Psoas muscle (tissue), 8 donors: ENCODE data around the gene KCNE4. TPM values are rescaled to one million over a fixed set of nuclear protein-coding genes. Genes with fewer than 3 reads are reported as not detected.

Experiments used
- ATAC-seq, 4 donors: fragments of 200-7000 bp; cut with Tn5 transposase; one replicate each; pipeline ENCODE4 v1.9.1; 2020; ENCODE audit warnings: moderate library complexity in 3 of 4, mild to moderate bottlenecking in 2 of 4
- DNase-seq, 2 donors: peaks; one replicate each; pipeline ENCODE4 v3.0.0-alpha.2; 2020
- H3K27ac ChIP-seq: fragments of 200-600 bp; one replicate; pipeline ENCODE4 v1.8.0; 2022
- H3K27me3 ChIP-seq, 3 donors: fragments of 200-600 bp in 1 of 3; one replicate each; pipeline versions ENCODE4 v1.6.1 to v1.8.0; 2013 to 2022; ENCODE audit warnings: low read length in 2 of 3, mild to moderate bottlenecking in 2 of 3, moderate library complexity in 1 of 3; ENCODE audit not compliant: insufficient read depth in 3 of 3
- H3K36me3 ChIP-seq, 2 donors: fragments of 200-600 bp in 1 of 2; one replicate each; pipeline versions ENCODE4 v1.6.1 to v1.8.0; 2013 to 2022; ENCODE audit warnings: low read depth in 1 of 2, mild to moderate bottlenecking in 1 of 2, moderate library complexity in 1 of 2; ENCODE audit not compliant: insufficient read depth in 1 of 2
- H3K4me1 ChIP-seq: fragments of 200-600 bp; one replicate; pipeline ENCODE4 v1.8.0; 2022
- H3K4me3 ChIP-seq: fragments of 200-600 bp; one replicate; pipeline ENCODE4 v1.8.0; 2022; ENCODE audit warnings: mild to moderate bottlenecking
- H3K9me3 ChIP-seq: fragments of 200-600 bp; one replicate; pipeline ENCODE4 v1.8.0; 2022
- CTCF ChIP-seq: fragments of 200-600 bp; IDR thresholded peaks from one replicate; pipeline ENCODE4 v1.8.0; 2022; ENCODE audit warnings: antibody characterized with exemption
- WGBS, 3 donors: extraction: QIAGEN DNeasy Blood & Tissue Kit; methylation state at CpG; one replicate each; pipeline versions ENCODE4 v1.1.6 to v1.1.7; 2013; 5-methylcytosine and 5-hydroxymethylcytosine counted together
- intact Hi-C, 2 donors: fragments of 100-400 bp; cut with DNase I; formaldehyde crosslinking; loops; one replicate each; pipeline versions ENCODE4 v1.11.0 to v1.14.2; 2022
- polyA plus RNA-seq, 3 donors: library from polyadenylated mRNA; stranded (reverse); fragments of 200-250 nt; gene quantifications; one replicate each; pipeline ENCODE4 v1.2.3, GENCODE V29; 2013
- total RNA-seq, 4 donors: library from RNA; stranded (reverse); fragmentation: NEBNext Ultra II Directional in 2 of 4; extraction: Animal tissue kit (Norgen Biotek cat#: 25700) in 2 of 4; gene quantifications; one replicate each; pipeline versions ENCODE4 v1.2.1 to v1.2.4, GENCODE V29; 2021 to 2023
- donor health status: healthy with polysubstance abuse.
- donor health status: DM: no; HTN: no; CAD: no; lungs with moderate emphysema.
- donor health status: Bipolar disorder and iron deficiency.
- donor health status: healthy.
- donor health status: DM: yes; HTN: yes; CAD: no.
- donor health status: DM: no; HTN: no; CAD: no.
- donor health status: DM: no; HTN: no; CAD: no.
- donor health status: DM: yes; HTN: yes; CAD: no.

The KCNE4 gene
- total and polyA plus RNA-seq, 7 donors = 0.34 to 1.7 (median 0.84) TPM

GRCh38 chr2:223066721-223067120, 14.7 kb downstream of the KCNE4 start:
- Histone ChIP-seq H3K9me3 (no peaks in the 10 kb centered on the region), H3K36me3 (no peaks in the 10 kb centered on the region), H3K4me1 (no peaks in the 10 kb centered on the region), H3K4me3 (no peak overlapping the region), H3K27me3 (peaks cover 0 to 7% (median 0%) of the 10 kb centered on the region in 3 donors), H3K27ac (no peak overlapping the region)
- 84 to 90% (median 85%) methylated on average over 5 of the region's 5 CpGs for WGBS, 3 donors
- no peak for ATAC-seq
- no peak for TF ChIP-seq CTCF
- intact Hi-C loops = no loop called here
- no peak for DNase-seq

GRCh38 chr2:223068071-223068470, 16.1 kb downstream of the KCNE4 start:
- H3K4me1 ChIP-seq = no peaks in the 10 kb centered on the region
- intact Hi-C loops = no loop called here
- H3K9me3 ChIP-seq = no peaks in the 10 kb centered on the region
- DNase-seq (no peak), ATAC-seq (no peak)
- no peak overlapping the region for H3K27ac ChIP-seq
- no peaks in the 10 kb centered on the region for H3K36me3 ChIP-seq
- H3K4me3 ChIP-seq = no peak overlapping the region
- H3K27me3 ChIP-seq = peaks cover 0 to under 1% (median 0%) of the 10 kb centered on the region in 3 donors
- no peak for TF ChIP-seq CTCF
- WGBS, 3 donors = 18 to 31% (median 28%) methylated on average over 2 of the region's 2 CpGs

GRCh38 chr2:223069465-223069864, 17.5 kb downstream of the KCNE4 start:
- ATAC-seq (no peak), DNase-seq (no peak)
- TF ChIP-seq CTCF = no peak
- no peaks in the 10 kb centered on the region for H3K4me1 ChIP-seq
- 89 to 92% (median 89%) methylated on average over 3 of the region's 3 CpGs for WGBS, 3 donors
- no peaks in the 10 kb centered on the region for H3K27me3 ChIP-seq
- intact Hi-C loops = no loop called here
- no peak overlapping the region for H3K4me3 ChIP-seq
- no peaks in the 10 kb centered on the region for H3K36me3 ChIP-seq
- no peak overlapping the region for H3K27ac ChIP-seq
- H3K9me3 ChIP-seq = no peaks in the 10 kb centered on the region

GRCh38 chr2:223069988-223070387, 18.0 kb downstream of the KCNE4 start:
- Histone ChIP-seq H3K36me3 (no peaks in the 10 kb centered on the region), H3K9me3 (no peaks in the 10 kb centered on the region), H3K27ac (no peak overlapping the region), H3K4me1 (no peaks in the 10 kb centered on the region), H3K27me3 (no peaks in the 10 kb centered on the region), H3K4me3 (no peak overlapping the region)
- ATAC-seq = no peak
- DNase-seq = no peak
- no peak for TF ChIP-seq CTCF
- 89 to 100% (median 90%) methylated on average over 1 of the region's 1 CpG for WGBS, 3 donors
- intact Hi-C loops = no loop called here

GRCh38 chr2:223071139-223071538, 19.1 kb downstream of the KCNE4 start:
- no peaks in the 10 kb centered on the region for H3K27me3 ChIP-seq
- no peak overlapping the region for H3K27ac ChIP-seq
- no peak overlapping the region for H3K4me3 ChIP-seq
- H3K36me3 ChIP-seq = no peaks in the 10 kb centered on the region
- no peaks in the 10 kb centered on the region for H3K9me3 ChIP-seq
- WGBS, 3 donors = 73 to 74% (median 74%) methylated on average over 4 of the region's 4 CpGs
- DNase-seq (no peak), ATAC-seq (no peak)
- TF ChIP-seq CTCF = no peak
- no peaks in the 10 kb centered on the region for H3K4me1 ChIP-seq
- intact Hi-C loops = no loop called here
